Cardiac muscle cell (in vitro differentiated cells and primary cell): ENCODE results near the gene ZFAND6. TPM values are rescaled to one million over a fixed set of nuclear protein-coding genes. Genes with fewer than 3 reads are reported as not detected.
A peak's percentile ranks its signal among the peaks of the same experiment; 100 is the strongest.

Experiments
- DNase-seq, 2 donors: peaks; one replicate each; pipeline versions ENCODE4 v3.0.0 to v3.0.0-alpha.2; 2010 to 2017; ENCODE audit warnings: low read depth in 1 of 2, low spot score in 1 of 2
- H3K27ac ChIP-seq: fragments of 200-600 bp; sonication (generic); 2 replicates; pipeline ENCODE4 v1.5.1; 2016
- H3K27me3 ChIP-seq: fragments of 200-600 bp; sonication (generic); 2 replicates; pipeline ENCODE4 v1.6.0; 2016; ENCODE audit warnings: control low read depth
- H3K36me3 ChIP-seq: fragments of 200-600 bp; sonication (generic); 2 replicates; pipeline ENCODE4 v1.5.1; 2016; ENCODE audit warnings: control low read depth
- H3K4me1 ChIP-seq: fragments of 200-600 bp; sonication (generic); 2 replicates; pipeline ENCODE4 v1.8.1; 2017; ENCODE audit warnings: low read depth, mild to moderate bottlenecking, mixed run types
- H3K4me3 ChIP-seq: fragments of 200-600 bp; sonication (generic); 2 replicates; pipeline ENCODE4 v1.5.1; 2016; ENCODE audit warnings: mild to moderate bottlenecking
- H3K9me3 ChIP-seq: fragments of 200-600 bp; sonication (generic); 2 replicates; pipeline ENCODE4 v1.5.1; 2017; ENCODE audit warnings: low read depth, mild to moderate bottlenecking, control low read depth
- polyA plus RNA-seq: library from polyadenylated mRNA; unstranded; fragments of >200 nt; fragmentation: Nextera tagmentation; extraction: Ambion mirVana; gene quantifications from 2 replicates; pipeline ENCODE4 v1.2.1, GENCODE V29; 2016
- total RNA-seq: library from RNA; depleted of rRNA; stranded (reverse); fragments of >200 nt; gene quantifications from 2 replicates; pipeline ENCODE4 v1.2.3, GENCODE V29; 2016
- TF ChIP-seq, protein P1 (sequence below): IDR thresholded peaks from 2 replicates; pipeline ENCODE4 v1.5.1; 2012; ENCODE audit warnings: low read depth, mild to moderate bottlenecking, low read length

ZFAND6 gene
- total and polyA plus RNA-seq, 2 experiments from 2014 or later, result 195 to 253 TPM

- Histone ChIP-seq H3K4me1 (peaks cover 19% of the 10 kb centered on the region), H3K9me3 (no peaks in the 10 kb centered on the region), H3K4me3 (no peak overlapping the region), H3K27me3 (no peaks in the 10 kb centered on the region), H3K27ac (no peak overlapping the region), H3K36me3 (no peaks in the 10 kb centered on the region)
- peak in 1 of 2 donors; percentile 68 for DNase-seq
- TF ChIP-seq, protein P1, sequence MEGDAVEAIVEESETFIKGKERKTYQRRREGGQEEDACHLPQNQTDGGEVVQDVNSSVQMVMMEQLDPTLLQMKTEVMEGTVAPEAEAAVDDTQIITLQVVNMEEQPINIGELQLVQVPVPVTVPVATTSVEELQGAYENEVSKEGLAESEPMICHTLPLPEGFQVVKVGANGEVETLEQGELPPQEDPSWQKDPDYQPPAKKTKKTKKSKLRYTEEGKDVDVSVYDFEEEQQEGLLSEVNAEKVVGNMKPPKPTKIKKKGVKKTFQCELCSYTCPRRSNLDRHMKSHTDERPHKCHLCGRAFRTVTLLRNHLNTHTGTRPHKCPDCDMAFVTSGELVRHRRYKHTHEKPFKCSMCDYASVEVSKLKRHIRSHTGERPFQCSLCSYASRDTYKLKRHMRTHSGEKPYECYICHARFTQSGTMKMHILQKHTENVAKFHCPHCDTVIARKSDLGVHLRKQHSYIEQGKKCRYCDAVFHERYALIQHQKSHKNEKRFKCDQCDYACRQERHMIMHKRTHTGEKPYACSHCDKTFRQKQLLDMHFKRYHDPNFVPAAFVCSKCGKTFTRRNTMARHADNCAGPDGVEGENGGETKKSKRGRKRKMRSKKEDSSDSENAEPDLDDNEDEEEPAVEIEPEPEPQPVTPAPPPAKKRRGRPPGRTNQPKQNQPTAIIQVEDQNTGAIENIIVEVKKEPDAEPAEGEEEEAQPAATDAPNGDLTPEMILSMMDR, result no peak
These were observed 96.8 kb downstream of the ZFAND6 start for GRCh38 chr15:80156176-80156720.

- H3K9me3 ChIP-seq, result no peaks in the 10 kb centered on the region
- no peak overlapping the region for H3K27ac ChIP-seq
- peaks cover 12% of the 10 kb centered on the region for H3K4me1 ChIP-seq
- H3K4me3 ChIP-seq, result no peak overlapping the region
- TF ChIP-seq, protein P1, result no peak
- DNase-seq, result no peak
- H3K27me3 ChIP-seq, result no peaks in the 10 kb centered on the region
- no peaks in the 10 kb centered on the region for H3K36me3 ChIP-seq
These were observed 97.7 kb downstream of the ZFAND6 start for GRCh38 chr15:80157215-80157614.

DNA sequence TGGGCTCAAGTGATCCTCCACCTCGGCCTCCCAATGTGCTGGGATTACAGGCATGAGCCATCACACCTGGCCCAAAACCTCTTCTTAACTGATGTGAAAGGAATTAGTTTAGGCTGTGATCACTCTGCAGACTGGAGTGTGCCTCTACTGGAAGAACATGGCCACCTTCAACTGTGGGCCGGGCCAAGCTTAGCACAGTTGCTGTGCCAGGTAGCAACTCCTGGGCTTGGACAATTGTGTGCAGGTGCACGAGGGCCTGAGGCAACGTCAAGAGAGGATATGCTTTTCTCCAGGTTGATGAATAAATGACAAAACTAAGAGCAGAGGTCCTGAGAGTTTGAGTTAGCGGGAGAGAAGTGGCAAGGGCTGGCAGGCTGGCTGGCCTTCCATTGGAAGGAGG is 99.8 kb downstream of the ZFAND6 start:
- H3K27ac ChIP-seq, result no peak overlapping the region
- TF ChIP-seq, protein P1, result no peak

DNA sequence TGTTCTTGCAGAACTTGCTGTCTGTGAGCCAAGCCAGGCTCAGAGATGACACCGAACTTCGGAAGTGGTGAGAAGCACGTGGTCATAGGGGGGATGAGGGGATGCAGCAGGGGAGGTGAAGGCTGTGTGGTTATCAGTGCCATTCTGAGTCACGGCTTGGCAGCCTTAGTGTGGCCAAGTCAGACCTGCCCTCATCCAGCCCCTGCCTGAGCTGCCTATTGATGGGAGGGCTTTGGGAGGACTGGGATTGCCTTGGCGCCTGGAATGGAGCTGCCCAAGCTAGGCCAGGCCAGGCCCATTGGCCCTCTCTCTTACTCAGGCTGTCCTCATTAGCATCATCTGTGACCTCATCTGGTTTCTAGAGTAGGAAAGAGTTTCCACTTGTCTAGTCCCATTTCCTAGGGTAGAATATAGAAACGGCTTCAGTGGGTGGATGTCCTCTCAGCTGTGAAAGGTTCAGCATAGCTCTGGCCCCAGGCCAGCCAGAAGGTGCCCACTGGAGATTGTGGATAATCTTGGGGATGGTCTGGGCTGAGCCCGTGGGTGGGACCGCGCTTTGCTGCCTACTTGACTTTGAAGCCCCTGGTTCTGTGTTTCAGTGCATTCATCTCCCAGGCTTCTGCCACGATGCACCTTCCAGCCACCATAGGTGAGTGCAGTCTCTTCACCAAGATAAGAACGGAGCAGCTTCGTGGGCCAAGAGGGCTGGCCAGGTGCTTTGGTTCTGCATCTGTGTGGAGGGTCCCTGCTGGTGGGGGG is 100.5 kb downstream of the ZFAND6 start:
- H3K27me3 ChIP-seq, result no peaks in the 10 kb centered on the region
- no peaks in the 10 kb centered on the region for H3K36me3 ChIP-seq
- DNase-seq, result peak in 1 of 2 donors; percentile 99
- TF ChIP-seq, protein P1, result no peak
- H3K9me3 ChIP-seq, result no peaks in the 10 kb centered on the region
- no peaks in the 10 kb centered on the region for H3K4me1 ChIP-seq
- no peak overlapping the region for H3K4me3 ChIP-seq
- no peak overlapping the region for H3K27ac ChIP-seq

More for the DNA sequence above, 99.8 kb downstream of the ZFAND6 start:
- no peaks in the 10 kb centered on the region for H3K27me3 ChIP-seq
- peaks cover 3% of the 10 kb centered on the region for H3K4me1 ChIP-seq
- H3K36me3 ChIP-seq, result no peaks in the 10 kb centered on the region
- DNase-seq, result no peak
- H3K4me3 ChIP-seq, result no peak overlapping the region
- H3K9me3 ChIP-seq, result no peaks in the 10 kb centered on the region

GRCh38 chr15:80160570-80161156 is 101.2 kb downstream of the ZFAND6 start:
- Histone ChIP-seq H3K4me3 (no peak overlapping the region), H3K36me3 (no peaks in the 10 kb centered on the region), H3K27ac (peak overlapping the region; percentile 9), H3K27me3 (no peaks in the 10 kb centered on the region), H3K9me3 (no peaks in the 10 kb centered on the region), H3K4me1 (no peaks in the 10 kb centered on the region)
- peak; percentile 35 to 97 for DNase-seq
- TF ChIP-seq, protein P1, result no peak
